ENCODE data around the gene PAXIP1. TPM values are rescaled to one million over a fixed set of nuclear protein-coding genes. Genes with fewer than 3 reads are reported as not detected.
"Not testable (repeated sequence)": the region's sequence is repeated elsewhere in the genome, so short reads cannot be mapped to it uniquely, and the experiment has no call there.

The PAXIP1 gene
- total RNA-seq, 1 experiment from 2014 or later = 18.8 TPM

- Histone ChIP-seq H3K9me3 (ENCODE audit: insufficient read depth, low read depth) (no peaks in the 10 kb centered on the region; the same call in none of the 2 replicates), H3K9me2 (ENCODE audit: insufficient read depth) (no peaks in the 10 kb centered on the region), H3K4me2 (no peak overlapping the region), H3K27me3 (ENCODE audit: insufficient read depth, low read depth) (peaks cover 94% of the 10 kb centered on the region), H3K27ac (no peak overlapping the region), H4K20me1 (ENCODE audit: insufficient read depth) (no peaks in the 10 kb centered on the region), H3K4me1 (replicated peaks; ENCODE audit: insufficient read depth) (no peaks in the 10 kb centered on the region), H3K36me3 (ENCODE audit: low read depth) (no peaks in the 10 kb centered on the region), H3K79me2 (ENCODE audit: low read depth) (no peaks in the 10 kb centered on the region), H3K4me3 (no peak overlapping the region), H2AFZ (no peak overlapping the region), H3F3A (ENCODE audit: insufficient read depth, low read depth) (no peaks in the 10 kb centered on the region)
- TF ChIP-seq EZH2 (IDR thresholded peaks at IDR 0.05; ENCODE audit: low read depth) (no peak), CTCF (conservative IDR thresholded peaks at IDR 0.05) (no peak)
- no peak for DNase-seq
- no TSS peak for BruUV-seq (replicated peaks)
- intact Hi-C loops (cut with micrococcal nuclease; ENCODE audit: unreplicated experiment) = no loop called here
- ChIA-PET CTCF (no interaction called here), POLR2A (ENCODE audit: unreplicated experiment) (no interaction called here)
Measured at GRCh38 chr7:155043756-155044155, 40.8 kb upstream of the PAXIP1 start.

GRCh38 chr7:155038335-155038734 is 35.4 kb upstream of the PAXIP1 start:
- intact Hi-C loops (cut with micrococcal nuclease; ENCODE audit: unreplicated experiment) = no loop called here
- ChIA-PET CTCF (no interaction called here), POLR2A (ENCODE audit: unreplicated experiment) (no interaction called here)
- H3K27me3 ChIP-seq (ENCODE audit: insufficient read depth, low read depth) = peaks cover 88% of the 10 kb centered on the region
- no peaks in the 10 kb centered on the region for H3K79me2 ChIP-seq (ENCODE audit: low read depth)
- no peak overlapping the region for H3K4me2 ChIP-seq
- no peaks in the 10 kb centered on the region for H3K36me3 ChIP-seq (ENCODE audit: low read depth)
- H3K4me3 ChIP-seq = no peak overlapping the region
- H3K9me2 ChIP-seq (ENCODE audit: insufficient read depth) = no peaks in the 10 kb centered on the region
- BruUV-seq (replicated peaks) = no TSS peak
- no peak for DNase-seq
- H3K9me3 ChIP-seq (ENCODE audit: insufficient read depth, low read depth) = no peaks in the 10 kb centered on the region; the same call in 1 of the 2 replicates
- H2AFZ ChIP-seq = no peak overlapping the region
- no peaks in the 10 kb centered on the region for H4K20me1 ChIP-seq (ENCODE audit: insufficient read depth)
- no peaks in the 10 kb centered on the region for H3F3A ChIP-seq (ENCODE audit: insufficient read depth, low read depth)
- no peak overlapping the region for H3K27ac ChIP-seq
- TF ChIP-seq EZH2 (IDR thresholded peaks at IDR 0.05; ENCODE audit: low read depth) (no peak), CTCF (conservative IDR thresholded peaks at IDR 0.05) (no peak)
- no peaks in the 10 kb centered on the region for H3K4me1 ChIP-seq (replicated peaks; ENCODE audit: insufficient read depth)

- DNase-seq; H3K79me2 ChIP-seq (ENCODE audit: low read depth); H3K4me2 ChIP-seq; H3K27ac ChIP-seq; POLR2A ChIA-PET (ENCODE audit: unreplicated experiment); CTCF ChIA-PET; BruUV-seq (replicated peaks); H3K9me2 ChIP-seq (ENCODE audit: insufficient read depth); H3K4me1 ChIP-seq (replicated peaks; ENCODE audit: insufficient read depth); H2AFZ ChIP-seq; H3K36me3 ChIP-seq (ENCODE audit: low read depth); H3F3A ChIP-seq (ENCODE audit: insufficient read depth, low read depth); H4K20me1 ChIP-seq (ENCODE audit: insufficient read depth); H3K4me3 ChIP-seq; H3K9me3 ChIP-seq (ENCODE audit: insufficient read depth, low read depth); intact Hi-C loops (cut with micrococcal nuclease; ENCODE audit: unreplicated experiment): not testable (repeated sequence)
- TF ChIP-seq EZH2 (IDR thresholded peaks at IDR 0.05; ENCODE audit: low read depth) = 0 out of 2 replicates have a peak, but pooled peaks have one; percentile 57
- peaks cover 88% of the 10 kb centered on the region for H3K27me3 ChIP-seq (ENCODE audit: insufficient read depth, low read depth)
Measured at GRCh38 chr7:155034495-155034894, 31.6 kb upstream of the PAXIP1 start.

GRCh38 chr7:155032978-155033377 is 30.1 kb upstream of the PAXIP1 start:
- Histone ChIP-seq H3K27me3 (ENCODE audit: insufficient read depth, low read depth) (peaks cover 83% of the 10 kb centered on the region), H2AFZ (no peak overlapping the region), H3K4me3 (no peak overlapping the region), H4K20me1 (ENCODE audit: insufficient read depth) (no peaks in the 10 kb centered on the region; the same call in 1 of the 2 replicates), H3K4me1 (replicated peaks; ENCODE audit: insufficient read depth) (no peaks in the 10 kb centered on the region), H3K9me2 (ENCODE audit: insufficient read depth) (no peaks in the 10 kb centered on the region; the same call in 1 of the 2 replicates), H3K9me3 (ENCODE audit: insufficient read depth, low read depth) (no peaks in the 10 kb centered on the region), H3K36me3 (ENCODE audit: low read depth) (no peaks in the 10 kb centered on the region), H3K79me2 (ENCODE audit: low read depth) (no peaks in the 10 kb centered on the region), H3K4me2 (no peak overlapping the region), H3F3A (ENCODE audit: insufficient read depth, low read depth) (no peaks in the 10 kb centered on the region), H3K27ac (no peak overlapping the region)
- intact Hi-C loops (cut with micrococcal nuclease; ENCODE audit: unreplicated experiment) = no loop called here
- POLR2A ChIA-PET (ENCODE audit: unreplicated experiment) = no interaction called here
- BruUV-seq (replicated peaks) = no TSS peak
- no peak for DNase-seq
- TF ChIP-seq EZH2 (IDR thresholded peaks at IDR 0.05; ENCODE audit: low read depth) (no peak), CTCF (conservative IDR thresholded peaks at IDR 0.05) (0 out of 2 replicates have a peak, but pooled peaks have one; percentile 15)
- CTCF ChIA-PET = no interaction called here
